ENCODE data around the gene GMDS.
"Not testable (repeated sequence)": the region's sequence is repeated elsewhere in the genome, so short reads cannot be mapped to it uniquely, and the experiment has no call there.

GMDS gene

GRCh38 chr6:1700278-1700967, 545.0 kb downstream of the GMDS start:
- FAIRE-seq (no peak), DNase-seq (ENCODE audit: insufficient read length) (no peak)
- no peak for TF ChIP-seq POLR2A (IDR thresholded peaks at IDR 0.05; ENCODE audit: low read depth, low read length)
- no peak for TF ChIP-seq POLR2AphosphoS5 (IDR thresholded peaks at IDR 0.05; ENCODE audit: low read depth, low read length)
- TF ChIP-seq TAF1 (IDR thresholded peaks at IDR 0.05; ENCODE audit: borderline replicate concordance, low read depth, low read length): no peak

- no peak for TF ChIP-seq POLR2A (IDR thresholded peaks at IDR 0.05; ENCODE audit: low read depth, low read length)
- TF ChIP-seq TAF1 (IDR thresholded peaks at IDR 0.05; ENCODE audit: borderline replicate concordance, low read depth, low read length): no peak
- DNase-seq (ENCODE audit: insufficient read length) (no peak), FAIRE-seq (no peak)
Measured at GRCh38 chr6:1698527-1698926, 546.9 kb downstream of the GMDS start.

DNA sequence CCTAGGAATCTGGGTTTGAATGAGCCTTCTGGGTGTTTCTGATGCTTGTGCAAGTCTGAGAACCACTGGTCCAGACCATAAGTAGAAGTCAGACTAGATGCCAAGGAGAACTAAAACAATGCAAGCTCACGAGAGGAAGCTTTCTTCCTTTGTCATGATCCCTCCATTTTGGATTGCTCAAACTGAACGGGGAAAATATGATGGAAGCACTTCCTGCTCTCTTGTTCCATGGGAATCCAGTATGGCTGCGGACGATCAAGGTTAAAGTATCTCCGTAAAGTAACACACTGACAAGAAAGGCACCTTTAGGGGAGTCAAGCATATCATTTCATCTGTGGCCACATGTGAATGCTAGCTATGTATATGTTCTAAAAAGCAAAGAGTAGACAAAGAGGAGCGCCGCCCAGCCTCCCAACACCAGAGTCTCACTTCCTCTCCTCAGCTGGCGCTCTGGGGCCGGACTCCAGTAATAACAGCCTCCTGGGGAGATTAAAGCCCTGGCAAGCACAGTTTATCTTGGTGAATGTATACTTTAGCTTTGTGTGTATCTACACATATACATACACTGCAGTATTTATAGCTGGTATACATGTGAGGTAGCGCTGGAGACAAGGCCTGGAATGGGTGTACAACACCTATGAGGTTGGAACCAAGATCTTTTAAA, 547.6 kb downstream of the GMDS start:
- DNase-seq (ENCODE audit: insufficient read length) (no peak), FAIRE-seq (no peak)
- TF ChIP-seq TAF1 (IDR thresholded peaks at IDR 0.05; ENCODE audit: borderline replicate concordance, low read depth, low read length) (no peak), POLR2AphosphoS5 (IDR thresholded peaks at IDR 0.05; ENCODE audit: low read depth, low read length) (no peak), POLR2A (IDR thresholded peaks at IDR 0.05; ENCODE audit: low read depth, low read length) (no peak)

- FAIRE-seq (no peak), DNase-seq (ENCODE audit: insufficient read length) (no peak)
- TF ChIP-seq POLR2A (IDR thresholded peaks at IDR 0.05; ENCODE audit: low read depth, low read length): no peak
- TF ChIP-seq TAF1 (IDR thresholded peaks at IDR 0.05; ENCODE audit: borderline replicate concordance, low read depth, low read length): no peak
- TF ChIP-seq POLR2AphosphoS5 (IDR thresholded peaks at IDR 0.05; ENCODE audit: low read depth, low read length): no peak
Measured at GRCh38 chr6:1696463-1696850, 548.9 kb downstream of the GMDS start.

DNA sequence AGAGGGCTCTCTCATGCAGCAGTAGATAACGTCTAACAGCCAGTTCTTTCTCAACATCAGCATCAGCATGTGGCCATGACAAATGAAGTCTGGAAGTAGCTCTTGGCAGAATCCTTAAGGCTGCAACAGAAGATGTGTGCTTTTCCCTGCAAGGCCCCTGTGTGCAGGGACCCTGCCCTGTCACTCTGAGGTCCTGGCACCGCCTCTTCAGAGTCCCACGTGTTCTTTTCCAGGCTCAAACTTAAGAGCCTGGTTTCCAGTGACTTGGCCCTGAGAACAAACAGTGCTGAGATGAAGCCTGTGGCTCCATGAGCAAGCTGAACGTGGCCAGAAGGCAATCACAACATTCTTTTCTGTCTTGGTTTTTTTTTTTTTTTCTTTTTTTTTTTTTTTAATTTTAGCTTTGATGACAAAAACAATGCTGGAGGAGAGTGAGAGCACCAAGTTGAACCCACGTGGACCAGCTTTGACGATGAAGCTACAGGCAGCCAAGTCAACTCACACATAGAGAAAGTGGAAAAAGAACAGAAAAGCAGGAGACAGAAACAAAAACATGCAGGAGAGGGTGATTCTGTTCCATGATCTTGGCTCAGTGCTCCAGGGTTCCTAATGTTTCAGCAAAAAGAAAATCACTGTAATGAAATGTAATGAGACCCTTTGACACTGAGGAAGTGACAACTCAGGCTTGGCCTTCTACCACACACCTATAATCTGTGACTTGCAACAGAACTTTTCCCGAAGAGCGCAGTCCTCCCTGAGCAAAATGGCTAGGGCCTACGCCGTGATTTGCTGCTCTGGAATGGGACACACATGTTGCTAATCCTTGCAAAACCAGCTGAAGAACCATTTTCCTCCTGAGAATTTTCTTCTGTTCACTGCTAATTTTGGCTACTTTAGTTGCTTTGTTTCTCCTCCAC, 549.6 kb downstream of the GMDS start:
- FAIRE-seq (no peak), DNase-seq (ENCODE audit: insufficient read length) (no peak)
- TF ChIP-seq POLR2AphosphoS5 (IDR thresholded peaks at IDR 0.05; ENCODE audit: low read depth, low read length) (no peak), POLR2A (IDR thresholded peaks at IDR 0.05; ENCODE audit: low read depth, low read length) (no peak), TAF1 (IDR thresholded peaks at IDR 0.05; ENCODE audit: borderline replicate concordance, low read depth, low read length) (no peak)

DNA sequence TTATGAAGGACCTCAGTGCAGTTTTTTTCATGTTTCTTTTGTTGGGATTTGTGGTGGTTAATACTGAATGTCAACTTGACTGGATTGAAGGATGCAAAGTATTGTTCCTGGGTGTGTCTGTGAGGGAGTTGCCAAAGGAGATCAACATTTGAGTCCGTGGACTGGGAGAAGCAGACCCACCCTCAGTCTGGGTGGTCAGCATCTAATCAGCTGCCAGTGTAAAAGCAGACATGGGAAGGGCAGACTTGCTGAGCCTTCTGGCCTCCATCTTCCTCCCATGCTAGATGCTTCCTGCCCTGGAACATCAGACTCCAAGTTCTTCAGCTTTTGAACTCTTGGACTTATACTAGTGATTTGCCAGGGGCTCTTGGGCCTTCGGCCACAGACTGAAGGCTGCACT, 553.6 kb downstream of the GMDS start:
- not testable (repeated sequence) for DNase-seq (ENCODE audit: insufficient read length); FAIRE-seq

GRCh38 chr6:1690656-1691055, 554.7 kb downstream of the GMDS start:
- not testable (repeated sequence) for FAIRE-seq; DNase-seq (ENCODE audit: insufficient read length)

DNA sequence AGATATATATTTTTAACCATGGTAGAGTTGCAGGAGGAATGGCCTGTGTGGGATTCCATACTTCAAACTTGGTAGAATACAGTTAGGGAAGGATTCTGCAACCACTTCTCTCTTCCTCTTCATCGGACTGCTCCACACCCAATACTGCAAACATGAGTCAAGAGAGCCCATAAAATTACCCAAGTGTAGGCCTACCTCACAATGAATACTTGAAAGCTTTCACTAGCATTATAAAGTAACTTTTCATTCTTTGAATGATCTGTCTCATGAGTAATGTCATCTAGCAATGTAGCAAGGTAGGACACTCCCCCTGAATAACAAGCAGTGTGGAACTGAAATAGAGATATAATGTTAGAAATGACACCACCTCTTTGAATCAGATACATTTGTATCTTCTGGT, 556.3 kb downstream of the GMDS start:
- DNase-seq (ENCODE audit: insufficient read length) (no peak), FAIRE-seq (no peak)
- TF ChIP-seq POLR2AphosphoS5 (IDR thresholded peaks at IDR 0.05; ENCODE audit: low read depth, low read length): no peak
- TF ChIP-seq POLR2A (IDR thresholded peaks at IDR 0.05; ENCODE audit: low read depth, low read length): no peak
- TF ChIP-seq TAF1 (IDR thresholded peaks at IDR 0.05; ENCODE audit: borderline replicate concordance, low read depth, low read length): no peak

- FAIRE-seq (no peak), DNase-seq (ENCODE audit: insufficient read length) (no peak)
- TF ChIP-seq POLR2A (IDR thresholded peaks at IDR 0.05; ENCODE audit: low read depth, low read length) (no peak), POLR2AphosphoS5 (IDR thresholded peaks at IDR 0.05; ENCODE audit: low read depth, low read length) (no peak), TAF1 (IDR thresholded peaks at IDR 0.05; ENCODE audit: borderline replicate concordance, low read depth, low read length) (no peak)
Measured at GRCh38 chr6:1688396-1688795, 557.0 kb downstream of the GMDS start.

GRCh38 chr6:1687402-1687801, 558.0 kb downstream of the GMDS start:
- no peak for FAIRE-seq
- DNase-seq (ENCODE audit: insufficient read length): no peak
- TF ChIP-seq TAF1 (IDR thresholded peaks at IDR 0.05; ENCODE audit: borderline replicate concordance, low read depth, low read length) (no peak), POLR2A (IDR thresholded peaks at IDR 0.05; ENCODE audit: low read depth, low read length) (no peak), POLR2AphosphoS5 (IDR thresholded peaks at IDR 0.05; ENCODE audit: low read depth, low read length) (no peak)

DNA sequence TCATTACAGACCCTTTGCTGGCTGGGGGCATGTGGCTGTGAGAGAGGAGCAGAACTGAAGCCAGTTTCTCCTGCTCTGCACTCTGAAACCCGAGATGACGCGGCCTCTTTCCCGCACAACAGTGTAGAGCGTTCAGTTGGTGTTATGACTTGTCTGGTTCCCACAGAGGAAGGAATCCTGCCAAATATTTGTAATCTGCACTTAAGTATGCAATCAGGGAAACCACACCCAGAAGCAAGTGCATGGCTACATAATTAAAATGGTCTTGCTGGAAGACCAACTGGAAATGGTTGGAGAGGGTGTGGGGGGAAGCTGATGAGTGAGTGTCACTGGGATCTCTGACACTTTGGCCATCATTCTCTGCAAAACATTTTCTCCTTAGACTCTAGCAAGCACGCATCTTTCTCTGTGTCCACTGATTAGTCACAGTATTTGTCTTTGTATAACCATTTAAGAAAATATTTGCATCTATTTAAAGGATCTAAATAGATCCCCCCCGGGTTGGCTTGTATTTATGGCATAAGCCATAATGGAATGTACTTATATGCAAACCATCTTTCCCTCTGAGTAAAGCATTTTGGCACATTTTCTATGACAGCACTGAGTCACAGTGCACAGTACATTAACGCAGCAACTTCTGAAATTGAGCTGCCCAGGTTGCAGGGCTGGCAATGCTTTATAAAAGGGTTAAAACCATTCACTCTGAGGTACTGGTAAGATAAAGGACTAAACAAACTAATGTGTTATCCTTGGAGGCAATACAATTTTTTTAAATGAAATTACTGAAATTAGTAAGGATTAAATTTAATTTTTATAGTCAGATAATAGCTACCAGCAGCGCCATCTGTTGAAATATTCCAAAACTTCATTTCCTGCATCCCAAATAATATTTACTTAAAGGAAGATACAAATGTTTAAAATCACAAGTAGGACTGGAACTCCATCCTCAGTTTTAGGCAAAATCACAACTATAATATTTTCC, 559.0 kb downstream of the GMDS start:
- no peak for DNase-seq (ENCODE audit: insufficient read length)
- TF ChIP-seq TAF1 (IDR thresholded peaks at IDR 0.05; ENCODE audit: borderline replicate concordance, low read depth, low read length): no peak
- FAIRE-seq: no peak

Data from GM12892 (cell line).